ENCODE data around the gene PEF1. TPM values are rescaled to one million over a fixed set of nuclear protein-coding genes. Genes with fewer than 3 reads are reported as not detected.

The PEF1 gene
- polyA plus RNA-seq, 1 donor (not counting 4 experiments of a cell fraction or from before 2014, with no cell fraction given): 72.2 TPM

DNA sequence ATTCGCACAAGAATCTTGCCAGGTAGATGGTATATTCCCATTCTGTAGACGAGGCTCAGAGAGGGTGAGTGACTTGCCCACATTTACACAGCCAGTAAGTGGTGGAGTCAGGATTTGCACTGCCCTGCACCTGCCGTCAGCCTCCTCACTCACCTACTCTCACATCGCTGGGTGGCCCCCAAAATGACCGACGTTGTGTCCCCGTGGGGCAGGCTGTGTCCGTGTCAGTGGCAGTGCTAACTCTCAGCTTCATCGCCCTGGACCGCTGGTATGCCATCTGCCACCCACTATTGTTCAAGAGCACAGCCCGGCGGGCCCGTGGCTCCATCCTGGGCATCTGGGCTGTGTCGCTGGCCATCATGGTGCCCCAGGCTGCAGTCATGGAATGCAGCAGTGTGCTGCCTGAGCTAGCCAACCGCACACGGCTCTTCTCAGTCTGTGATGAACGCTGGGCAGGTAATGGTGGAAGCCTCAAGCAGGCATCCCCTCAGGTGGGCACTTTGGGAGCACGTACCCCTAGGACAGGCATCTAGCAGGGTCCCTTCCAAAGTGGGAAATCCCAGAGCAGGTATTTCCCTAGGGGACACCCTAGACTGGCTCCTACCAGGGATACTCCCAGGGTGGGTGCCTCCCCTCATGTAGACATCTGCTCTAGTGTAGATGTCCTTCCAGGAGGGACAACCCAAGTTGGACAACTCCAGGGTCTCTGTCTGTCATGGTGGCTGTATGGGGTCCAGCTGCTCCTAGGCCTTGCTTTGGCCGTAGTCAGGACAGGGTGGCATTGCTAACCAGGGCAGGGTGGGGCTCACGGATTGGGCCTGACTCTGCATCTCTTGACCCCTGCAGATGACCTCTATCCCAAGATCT is 23.8 kb downstream of the PEF1 start:
- Histone ChIP-seq H3K9me3 (ENCODE audit: control insufficient read depth, low read depth, low read length) (no peaks in the 10 kb centered on the region), H3K79me2 (ENCODE audit: control insufficient read depth, insufficient read depth, low read length) (no peaks in the 10 kb centered on the region), H3K27me3 (ENCODE audit: control insufficient read depth, extremely low read depth, insufficient read depth, low read length) (peaks cover 24% of the 10 kb centered on the region), H3K9ac (ENCODE audit: control insufficient read depth, extremely low read depth, insufficient read depth, low read length) (no peak overlapping the region), H2AFZ (ENCODE audit: control insufficient read depth, low read length) (no peak overlapping the region), H3K36me3 (ENCODE audit: control insufficient read depth in 2 of 2, extremely low read depth in 1 of 2, insufficient read depth in 2 of 2, low read length in 2 of 2) (no peaks in the 10 kb centered on the region), H3K4me2 (ENCODE audit: control insufficient read depth, extremely low read depth, insufficient read depth, low read depth, low read length) (no peak overlapping the region), H4K20me1 (ENCODE audit: control insufficient read depth, extremely low read depth, insufficient read depth, low read length) (no peaks in the 10 kb centered on the region), H3K4me1 (ENCODE audit: control insufficient read depth, extremely low read depth, insufficient read depth, low read length) (no peaks in the 10 kb centered on the region), H3K4me3 (ENCODE audit: control insufficient read depth in 2 of 3, extremely low read depth in 1 of 3, insufficient read depth in 2 of 3, low read depth in 1 of 3, low read length in 3 of 3) (no peak overlapping the region), H3K9me1 (ENCODE audit: control insufficient read depth, extremely low read depth, insufficient read depth, low read length) (no peaks in the 10 kb centered on the region), H3K27ac (ENCODE audit: control insufficient read depth, insufficient read depth, low read length) (no peak overlapping the region)
- TF ChIP-seq, protein P1, sequence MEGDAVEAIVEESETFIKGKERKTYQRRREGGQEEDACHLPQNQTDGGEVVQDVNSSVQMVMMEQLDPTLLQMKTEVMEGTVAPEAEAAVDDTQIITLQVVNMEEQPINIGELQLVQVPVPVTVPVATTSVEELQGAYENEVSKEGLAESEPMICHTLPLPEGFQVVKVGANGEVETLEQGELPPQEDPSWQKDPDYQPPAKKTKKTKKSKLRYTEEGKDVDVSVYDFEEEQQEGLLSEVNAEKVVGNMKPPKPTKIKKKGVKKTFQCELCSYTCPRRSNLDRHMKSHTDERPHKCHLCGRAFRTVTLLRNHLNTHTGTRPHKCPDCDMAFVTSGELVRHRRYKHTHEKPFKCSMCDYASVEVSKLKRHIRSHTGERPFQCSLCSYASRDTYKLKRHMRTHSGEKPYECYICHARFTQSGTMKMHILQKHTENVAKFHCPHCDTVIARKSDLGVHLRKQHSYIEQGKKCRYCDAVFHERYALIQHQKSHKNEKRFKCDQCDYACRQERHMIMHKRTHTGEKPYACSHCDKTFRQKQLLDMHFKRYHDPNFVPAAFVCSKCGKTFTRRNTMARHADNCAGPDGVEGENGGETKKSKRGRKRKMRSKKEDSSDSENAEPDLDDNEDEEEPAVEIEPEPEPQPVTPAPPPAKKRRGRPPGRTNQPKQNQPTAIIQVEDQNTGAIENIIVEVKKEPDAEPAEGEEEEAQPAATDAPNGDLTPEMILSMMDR (optimal IDR thresholded peaks at IDR 0.05 in 1 of 3, IDR thresholded peaks at IDR 0.05 in 1 of 3, conservative IDR thresholded peaks at IDR 0.05 in 1 of 3; ENCODE audit: extremely low read depth in 1 of 3, insufficient read depth in 2 of 3, low read length in 3 of 3): no peak
- no peak for TF ChIP-seq EZH2 (IDR thresholded peaks at IDR 0.05; ENCODE audit: low read length)
- DNase-seq (ENCODE audit: low read depth, low spot score) (no peak), FAIRE-seq (no peak)
- dilution Hi-C loops (cut with MboI; ENCODE audit: extremely low pct_ligation_motif_present, low sequenced_read_pairs): no loop called here

DNA sequence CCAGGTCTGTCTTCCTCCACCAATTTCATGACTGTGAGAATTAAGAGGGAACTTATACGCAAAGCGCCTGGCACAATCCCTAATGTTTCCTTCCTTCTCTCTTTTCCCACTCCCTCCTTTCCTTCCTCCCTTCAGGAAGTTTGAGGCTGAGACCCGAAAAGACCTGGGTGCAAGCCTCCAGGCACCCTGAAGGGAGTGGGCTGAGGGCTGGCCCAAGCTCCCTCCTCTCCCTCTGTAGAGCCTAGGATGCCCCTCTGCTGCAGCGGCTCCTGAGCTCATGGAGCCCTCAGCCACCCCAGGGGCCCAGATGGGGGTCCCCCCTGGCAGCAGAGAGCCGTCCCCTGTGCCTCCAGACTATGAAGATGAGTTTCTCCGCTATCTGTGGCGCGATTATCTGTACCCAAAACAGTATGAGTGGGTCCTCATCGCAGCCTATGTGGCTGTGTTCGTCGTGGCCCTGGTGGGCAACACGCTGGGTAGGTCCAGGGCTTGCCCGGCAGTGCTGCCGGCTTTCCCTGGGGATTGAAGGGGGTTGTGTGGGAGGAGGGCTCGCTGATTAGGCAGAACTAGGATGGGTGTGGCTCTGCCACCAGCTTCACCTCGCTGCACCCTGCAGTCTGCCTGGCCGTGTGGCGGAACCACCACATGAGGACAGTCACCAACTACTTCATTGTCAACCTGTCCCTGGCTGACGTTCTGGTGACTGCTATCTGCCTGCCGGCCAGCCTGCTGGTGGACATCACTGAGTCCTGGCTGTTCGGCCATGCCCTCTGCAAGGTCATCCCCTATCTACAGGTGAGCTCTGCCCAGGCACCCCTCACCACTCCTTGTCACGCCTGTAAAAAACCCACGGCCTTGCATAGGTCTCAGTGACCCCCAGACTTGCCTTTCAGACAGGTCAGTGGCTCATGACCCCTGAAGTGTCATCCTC is 25.5 kb downstream of the PEF1 start:
- Histone ChIP-seq H3K9ac (ENCODE audit: control insufficient read depth, extremely low read depth, insufficient read depth, low read length) (no peak overlapping the region), H3K27me3 (ENCODE audit: control insufficient read depth, extremely low read depth, insufficient read depth, low read length) (peaks cover 24% of the 10 kb centered on the region), H3K36me3 (ENCODE audit: control insufficient read depth in 2 of 2, extremely low read depth in 1 of 2, insufficient read depth in 2 of 2, low read length in 2 of 2) (no peaks in the 10 kb centered on the region), H3K4me2 (ENCODE audit: control insufficient read depth, extremely low read depth, insufficient read depth, low read depth, low read length) (no peak overlapping the region), H3K27ac (ENCODE audit: control insufficient read depth, insufficient read depth, low read length) (no peak overlapping the region), H3K9me1 (ENCODE audit: control insufficient read depth, extremely low read depth, insufficient read depth, low read length) (no peaks in the 10 kb centered on the region), H3K4me1 (ENCODE audit: control insufficient read depth, extremely low read depth, insufficient read depth, low read length) (no peaks in the 10 kb centered on the region), H4K20me1 (ENCODE audit: control insufficient read depth, extremely low read depth, insufficient read depth, low read length) (no peaks in the 10 kb centered on the region), H2AFZ (ENCODE audit: control insufficient read depth, low read length) (no peak overlapping the region), H3K9me3 (ENCODE audit: control insufficient read depth, low read depth, low read length) (no peaks in the 10 kb centered on the region), H3K79me2 (ENCODE audit: control insufficient read depth, insufficient read depth, low read length) (no peaks in the 10 kb centered on the region), H3K4me3 (ENCODE audit: control insufficient read depth in 2 of 3, extremely low read depth in 1 of 3, insufficient read depth in 2 of 3, low read depth in 1 of 3, low read length in 3 of 3) (no peak overlapping the region)
- no peak for FAIRE-seq
- TF ChIP-seq, protein P1 (optimal IDR thresholded peaks at IDR 0.05 in 1 of 3, IDR thresholded peaks at IDR 0.05 in 1 of 3, conservative IDR thresholded peaks at IDR 0.05 in 1 of 3; ENCODE audit: extremely low read depth in 1 of 3, insufficient read depth in 2 of 3, low read length in 3 of 3): peak in 1 of 3 experiments; percentile 16
- TF ChIP-seq EZH2 (IDR thresholded peaks at IDR 0.05; ENCODE audit: low read length): no peak
- dilution Hi-C loops (cut with MboI; ENCODE audit: extremely low pct_ligation_motif_present, low sequenced_read_pairs): no loop called here
- DNase-seq (ENCODE audit: low read depth, low spot score): no peak

Measured in keratinocyte (primary cell).